Fibroblast of skin of back (primary cell): ENCODE data around the gene SLC4A11.
"Not testable (repeated sequence)": the region's sequence is repeated elsewhere in the genome, so short reads cannot be mapped to it uniquely, and the experiment has no call there.

Experiments
- DNase-seq: peaks from one replicate; pipeline ENCODE4 v3.0.0-alpha.2; 2013

Gene SLC4A11

DNA sequence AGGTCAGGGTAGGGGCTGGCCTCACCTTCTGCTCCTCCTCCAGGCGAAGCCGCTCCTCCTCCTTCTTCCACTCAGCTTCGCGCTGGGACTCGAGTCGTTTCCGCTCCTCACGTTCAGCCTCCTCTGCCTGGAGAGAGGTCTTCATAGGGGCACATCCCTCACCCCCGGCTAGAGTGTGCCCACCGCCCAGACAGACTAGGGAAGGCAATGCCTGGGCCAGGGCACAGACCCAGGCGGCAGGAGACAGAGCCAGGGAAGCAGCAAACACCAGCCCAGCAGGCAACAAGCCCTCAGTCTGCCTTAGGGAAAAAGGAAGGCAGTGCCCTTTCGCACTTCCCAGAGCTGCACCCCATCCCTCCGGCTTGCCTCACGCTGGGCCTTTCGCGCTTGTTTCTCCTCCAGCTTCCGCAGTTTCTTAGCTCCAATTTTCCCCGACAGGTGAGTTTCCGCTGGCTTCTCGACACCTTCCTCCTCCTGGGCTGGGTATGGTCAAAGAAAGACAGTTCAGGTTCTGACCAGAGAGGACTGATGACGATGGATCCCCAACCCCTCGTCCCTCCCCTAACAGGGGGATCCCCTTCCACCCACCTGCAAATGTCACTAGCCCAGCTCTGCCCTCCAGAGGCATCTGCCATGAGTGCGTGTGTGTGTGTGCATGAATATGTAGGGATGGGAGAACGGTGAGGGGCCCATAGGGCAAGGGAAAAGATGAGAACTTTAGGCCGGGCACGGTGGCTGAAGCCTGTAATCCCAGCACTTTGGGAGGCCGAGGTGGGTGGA lies 38.8 kb downstream of the SLC4A11 start:
- no peak for DNase-seq

DNA sequence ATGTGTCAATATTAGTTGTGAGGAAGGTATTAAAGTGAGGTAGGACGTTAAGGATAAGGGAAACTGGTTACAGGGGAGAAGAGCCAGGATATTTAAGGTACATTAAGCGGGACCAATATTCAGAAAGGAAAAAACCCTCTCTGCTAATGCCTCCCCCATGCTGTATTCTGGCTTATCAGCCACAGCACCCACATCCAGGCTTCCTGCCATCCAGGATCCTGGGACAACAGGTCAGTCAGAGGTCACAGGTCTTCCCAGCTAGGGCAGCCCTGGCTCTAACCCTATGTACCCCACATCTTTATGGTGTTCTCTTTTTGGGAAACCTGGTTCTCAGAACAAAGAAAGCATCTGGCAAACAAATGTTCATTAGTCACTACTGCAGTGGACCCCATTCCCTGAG lies 39.8 kb downstream of the SLC4A11 start:
- DNase-seq, result no peak

DNA sequence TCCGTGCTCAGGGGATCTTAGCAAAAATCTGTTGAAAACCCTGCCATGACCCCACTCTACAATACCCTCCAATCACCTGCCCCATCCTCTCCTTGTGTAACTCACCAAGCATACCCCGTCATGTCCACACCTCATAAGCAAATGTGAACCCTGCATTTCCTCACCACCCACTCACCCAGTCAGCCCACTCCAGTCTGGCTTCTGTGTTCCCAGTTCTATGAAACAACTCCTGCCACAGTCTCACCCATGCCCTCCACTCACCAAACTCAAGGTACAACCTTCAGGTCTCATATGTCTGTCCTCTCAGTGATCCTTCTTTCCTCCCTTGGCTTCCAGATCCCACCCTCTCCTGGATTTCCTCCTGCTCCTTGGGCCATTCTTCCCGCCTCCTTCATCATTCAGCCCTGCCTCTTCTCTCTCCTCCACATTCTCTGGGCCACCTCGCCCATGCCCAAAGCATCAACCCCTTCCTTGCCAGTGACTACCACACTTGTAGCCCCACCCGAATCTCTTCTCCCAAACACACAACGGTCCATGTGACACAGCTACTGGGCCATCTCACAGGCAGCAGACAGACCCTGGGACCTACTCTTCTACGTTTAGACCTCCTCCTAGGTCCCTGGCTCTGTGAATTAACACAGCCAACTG lies 43.3 kb downstream of the SLC4A11 start:
- no peak for DNase-seq

DNA sequence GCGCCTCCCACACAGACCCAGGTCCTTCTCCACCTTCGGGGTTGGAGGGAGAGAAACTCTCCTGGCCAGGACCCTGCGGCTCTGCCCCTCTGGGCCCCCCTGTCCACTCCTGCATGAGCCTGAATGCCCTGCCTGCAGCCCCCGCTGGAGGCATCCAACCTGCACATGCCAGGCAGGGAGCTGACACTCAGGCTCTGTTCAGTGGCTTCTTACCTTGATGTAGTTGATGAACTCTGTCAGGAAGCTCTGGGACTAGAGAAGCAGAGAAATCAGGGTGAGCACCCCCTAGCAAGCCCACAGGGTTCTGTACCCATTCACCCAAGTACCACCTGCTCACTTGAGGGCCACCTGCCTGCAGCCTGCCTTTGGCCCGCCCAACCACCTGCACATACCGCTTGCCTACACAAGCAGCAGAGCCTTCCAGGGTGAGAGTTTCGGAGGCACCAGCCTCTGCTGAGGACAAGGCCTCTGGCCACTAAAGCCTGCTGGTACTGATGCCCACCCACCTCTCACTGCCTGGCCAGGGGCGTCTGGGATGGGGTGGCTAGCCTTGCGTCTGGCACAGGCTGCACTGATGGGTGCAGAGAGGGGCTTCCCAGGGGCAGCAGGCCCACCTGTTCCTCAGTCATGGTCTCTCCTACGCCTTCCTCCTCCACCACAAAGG lies 44.2 kb downstream of the SLC4A11 start:
- no peak for DNase-seq

DNA sequence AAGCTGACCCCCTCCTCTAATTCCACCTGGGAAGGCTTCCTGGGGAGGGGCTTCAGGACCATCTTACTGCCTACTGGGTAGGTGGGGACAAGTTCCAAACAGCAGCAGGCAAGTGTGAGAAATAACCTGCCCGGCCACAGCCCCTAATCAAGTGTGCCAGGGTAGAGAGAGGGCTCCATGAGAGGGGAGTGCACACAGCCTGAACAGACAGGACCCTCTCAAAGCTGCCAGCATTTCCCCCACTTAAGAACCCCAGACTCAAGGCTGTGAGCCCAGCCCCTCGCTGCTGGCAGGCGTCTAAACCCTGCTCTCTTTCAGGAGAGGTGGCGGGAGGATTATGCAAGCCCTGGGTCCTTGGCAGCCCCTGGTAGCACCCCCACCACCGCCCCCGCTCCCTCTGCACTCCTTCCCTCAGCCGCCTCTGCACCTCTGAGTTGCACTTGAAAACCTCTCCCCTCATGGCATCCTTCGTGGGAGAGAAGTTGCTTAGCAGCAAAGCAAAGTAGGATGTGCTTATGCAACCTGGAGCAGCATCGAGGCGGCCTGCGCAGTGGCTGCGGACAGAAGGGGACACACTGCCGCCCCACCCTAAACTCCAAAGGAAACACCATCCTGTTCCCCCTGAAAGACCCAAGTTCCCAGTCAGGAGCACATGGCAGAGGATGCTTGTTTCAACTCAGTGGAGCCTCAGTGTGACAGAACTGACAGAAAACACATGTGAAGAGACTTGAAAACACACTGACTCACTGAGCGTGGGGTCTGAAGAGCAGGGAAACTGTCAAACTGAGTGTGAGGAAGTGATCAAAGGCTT lies 45.0 kb downstream of the SLC4A11 start:
- no peak for DNase-seq

DNA sequence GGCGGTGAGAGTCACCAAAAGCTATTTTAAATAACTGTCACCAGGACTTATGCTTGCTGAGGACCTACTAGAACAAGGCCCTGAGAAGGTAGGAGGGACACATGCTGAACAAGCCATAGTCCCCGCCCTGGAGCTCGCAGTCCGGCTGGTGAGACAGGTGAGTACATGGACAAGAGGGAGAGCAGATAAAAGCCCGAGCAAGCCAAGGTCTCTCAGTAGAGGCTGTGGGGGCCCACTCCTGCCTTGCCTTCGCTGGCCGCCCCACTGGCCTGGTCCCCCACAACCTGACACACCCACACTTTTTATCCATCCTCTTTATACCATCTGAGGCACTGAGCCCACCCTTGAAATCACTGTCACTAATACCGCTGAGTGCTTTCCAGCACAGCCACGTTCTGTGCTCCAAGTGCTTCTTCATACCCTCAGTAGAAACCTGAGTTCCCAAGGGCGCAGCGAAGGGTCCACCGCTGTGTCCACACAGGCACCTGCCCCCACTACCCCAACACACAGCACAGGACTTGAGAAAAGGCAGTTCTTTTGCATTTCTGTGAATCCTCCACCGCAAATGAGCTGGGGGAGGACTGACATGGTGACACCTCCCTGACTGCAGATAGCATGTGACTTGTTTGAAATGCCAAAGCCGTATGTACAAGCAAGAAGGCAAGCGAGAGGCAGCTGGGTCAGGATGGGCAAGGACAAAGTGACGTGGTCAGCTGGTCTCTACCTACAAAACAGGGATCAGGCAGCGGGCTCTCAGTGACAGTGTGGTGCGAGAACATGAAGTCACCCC lies 46.6 kb downstream of the SLC4A11 start:
- DNase-seq, result no peak

DNA sequence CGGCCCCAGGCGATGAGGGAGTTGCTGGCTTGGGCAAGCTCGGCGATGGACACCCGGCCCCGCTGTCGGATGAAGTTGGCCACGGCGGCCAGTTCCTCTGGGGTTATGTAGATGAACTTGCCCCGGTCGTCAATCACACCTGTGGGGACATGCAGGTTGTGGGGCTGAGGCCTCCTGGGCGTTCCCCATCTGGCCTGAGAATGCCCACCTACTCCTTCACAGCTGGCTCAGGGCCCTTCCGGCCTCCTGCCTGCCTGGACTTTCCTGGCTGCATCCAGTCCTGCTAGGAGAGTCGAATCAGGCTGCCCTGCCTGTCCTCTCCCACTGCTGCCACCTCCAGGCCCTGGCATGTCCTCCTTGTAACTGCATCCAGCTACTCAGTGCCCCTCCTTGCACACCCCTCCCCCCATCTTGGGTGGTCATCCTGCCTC lies 48.3 kb downstream of the SLC4A11 start:
- no peak for DNase-seq

DNA sequence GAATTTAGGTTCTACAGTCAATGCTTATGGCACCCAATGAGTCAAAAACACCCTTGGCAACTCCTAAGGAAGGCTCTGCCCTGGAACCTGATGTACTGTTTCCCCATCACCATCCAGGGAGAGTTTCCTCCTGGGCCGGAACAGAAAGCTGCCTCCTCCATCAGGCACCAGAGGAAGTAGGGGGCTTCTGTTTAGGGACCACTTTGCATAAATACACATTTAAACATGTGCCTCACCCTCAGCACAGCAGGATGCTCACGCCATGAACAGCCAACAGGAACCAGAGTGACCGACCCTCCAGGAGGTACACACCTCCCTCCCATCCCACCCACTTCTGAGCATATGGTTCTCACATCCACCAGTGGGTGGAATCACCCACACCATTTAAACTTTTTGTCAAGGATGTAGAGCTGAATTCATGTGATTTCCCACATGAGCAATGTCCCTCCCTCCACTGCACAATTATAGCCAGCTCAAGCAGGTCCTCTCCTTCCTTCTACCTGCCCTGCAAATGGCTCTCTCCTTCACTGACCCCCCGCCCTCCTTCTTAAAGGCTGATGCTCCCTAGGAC lies 49.3 kb downstream of the SLC4A11 start:
- no peak for DNase-seq

DNA sequence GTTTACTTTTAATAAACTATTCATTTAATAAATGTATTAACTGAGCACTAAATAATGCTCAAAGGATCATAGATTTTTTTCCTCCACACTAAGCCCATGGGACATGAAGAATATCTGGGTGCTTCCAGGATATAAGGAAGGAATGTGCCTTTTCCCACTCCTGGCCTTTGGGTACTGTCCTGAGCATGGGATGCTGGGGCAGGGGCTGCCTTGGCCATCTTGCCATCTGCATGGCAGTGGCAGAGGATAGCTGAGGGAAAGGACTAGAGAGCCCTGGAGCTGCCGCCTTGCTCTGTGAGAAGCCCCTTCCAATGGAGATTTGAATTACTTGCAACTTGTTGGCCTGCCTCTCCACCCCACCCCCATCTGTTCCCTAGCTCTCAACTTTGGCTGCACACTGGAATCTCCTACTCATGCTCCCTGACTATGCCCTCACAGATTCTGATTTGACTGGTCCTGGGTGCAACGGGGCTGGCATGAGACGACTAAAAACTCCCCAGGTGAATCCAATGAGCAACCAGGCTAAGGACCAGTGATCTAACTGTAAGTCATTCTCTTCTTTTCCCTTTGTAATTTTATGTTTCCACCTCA lies 50.1 kb downstream of the SLC4A11 start:
- DNase-seq, result no peak

DNA sequence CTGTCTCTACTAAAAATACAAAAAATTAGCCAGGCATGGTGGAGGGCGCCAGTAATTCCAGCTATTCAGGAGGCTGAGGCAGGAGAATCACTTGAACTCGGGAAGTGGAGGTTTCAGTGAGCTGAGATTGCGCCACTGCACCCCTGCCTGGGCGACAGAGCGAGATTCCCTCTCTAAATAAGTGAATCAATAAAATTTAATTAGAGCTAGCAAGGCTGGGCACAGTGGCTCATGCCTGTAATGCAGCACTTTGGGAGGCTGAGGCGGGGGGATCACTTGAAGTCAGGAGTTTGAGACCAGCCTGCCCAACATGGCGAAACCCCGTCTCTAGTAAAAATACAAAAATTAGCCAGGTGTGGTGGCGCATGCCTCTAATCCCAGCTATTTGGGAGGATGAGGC lies 51.1 kb downstream of the SLC4A11 start:
- DNase-seq, result not testable (repeated sequence)

DNA sequence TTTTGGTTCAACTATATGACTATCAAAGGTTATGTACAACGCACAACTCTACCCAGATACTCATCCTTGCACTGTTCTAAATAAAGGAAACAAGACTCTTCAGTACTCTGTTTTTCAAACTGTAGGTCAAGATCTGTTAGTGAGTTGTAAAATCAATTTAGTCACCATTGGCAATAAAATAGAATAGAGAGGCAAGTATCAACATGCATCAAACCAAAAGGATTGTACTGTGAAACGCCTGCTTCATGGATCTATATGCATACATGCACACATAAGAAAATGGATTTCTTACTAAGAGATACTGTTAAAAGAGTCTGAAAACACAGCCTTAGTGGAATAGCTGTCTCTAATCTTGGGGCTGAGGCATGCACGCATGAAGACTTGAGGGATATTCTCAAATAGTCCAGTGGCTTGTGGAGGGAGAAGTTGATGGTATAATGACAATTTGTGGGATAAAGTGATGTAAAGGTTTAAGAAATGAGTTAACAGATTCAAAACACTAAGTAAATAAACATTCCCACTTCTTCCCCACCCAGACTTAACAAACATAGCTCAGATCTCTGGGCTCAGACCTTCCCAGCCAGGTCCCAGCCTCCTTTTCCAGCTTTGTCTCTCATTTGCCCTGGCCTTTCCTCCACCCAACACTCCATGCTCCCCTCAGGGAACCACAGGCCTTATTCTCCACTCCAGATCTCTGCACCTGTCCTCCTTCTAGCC lies 54.9 kb downstream of the SLC4A11 start:
- no peak for DNase-seq

DNA sequence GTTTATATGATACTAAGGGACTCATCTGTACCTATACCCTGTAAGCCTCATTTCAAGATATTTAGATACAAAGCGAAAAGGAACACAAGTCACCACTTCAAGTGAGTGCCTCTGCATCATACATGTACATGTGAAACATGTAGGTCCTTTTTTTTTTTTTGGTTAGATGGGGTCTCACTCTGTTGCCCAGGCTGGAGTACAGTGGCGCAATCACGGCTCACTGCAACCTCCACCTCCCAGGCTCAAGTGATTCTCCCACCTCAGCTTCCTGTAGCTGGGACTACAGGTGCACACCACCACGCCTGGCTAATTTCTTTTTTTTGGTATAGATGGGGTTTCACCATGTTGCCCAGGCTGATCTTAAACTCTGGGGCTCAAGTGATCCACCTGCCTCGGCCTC lies 56.6 kb downstream of the SLC4A11 start:
- DNase-seq, result not testable (repeated sequence)

DNA sequence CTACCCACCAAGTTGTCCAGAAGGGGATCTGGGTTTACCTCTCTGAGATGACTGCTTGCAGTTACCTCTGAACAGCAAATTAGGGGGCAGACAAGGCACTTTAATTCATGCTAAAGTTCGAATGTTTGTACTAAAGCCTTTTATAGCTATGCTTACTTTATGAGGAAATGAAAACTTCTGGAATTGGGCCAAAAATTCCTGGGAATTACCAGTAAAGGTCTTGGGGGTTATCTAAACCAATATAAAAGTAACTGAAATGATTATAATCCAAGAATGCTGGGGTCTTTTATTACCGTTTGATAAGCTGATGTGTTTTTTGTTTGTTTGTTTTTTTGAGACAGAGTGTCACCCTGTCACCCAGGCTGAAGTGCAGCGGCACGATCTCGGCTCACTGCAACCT lies 57.7 kb downstream of the SLC4A11 start:
- no peak for DNase-seq

DNA sequence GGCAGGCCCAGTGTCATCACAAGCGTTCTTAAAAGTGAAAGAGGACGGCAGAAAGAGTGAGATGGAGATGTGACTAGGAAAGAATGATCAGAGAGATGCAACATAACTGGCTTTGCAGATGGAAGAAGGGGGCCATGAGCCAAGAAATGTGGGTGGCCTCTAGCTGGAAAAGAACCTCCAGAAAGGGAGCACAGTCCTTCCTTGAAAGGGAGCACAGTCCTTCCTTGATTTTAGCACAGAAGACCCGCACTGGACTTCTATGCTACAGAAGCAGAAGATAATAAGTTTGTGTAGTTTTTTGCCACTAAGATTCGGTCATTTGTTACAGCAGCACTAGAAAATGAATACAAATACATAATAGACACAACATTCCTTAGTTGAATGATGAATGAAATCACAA lies 58.7 kb downstream of the SLC4A11 start:
- DNase-seq, result no peak

DNA sequence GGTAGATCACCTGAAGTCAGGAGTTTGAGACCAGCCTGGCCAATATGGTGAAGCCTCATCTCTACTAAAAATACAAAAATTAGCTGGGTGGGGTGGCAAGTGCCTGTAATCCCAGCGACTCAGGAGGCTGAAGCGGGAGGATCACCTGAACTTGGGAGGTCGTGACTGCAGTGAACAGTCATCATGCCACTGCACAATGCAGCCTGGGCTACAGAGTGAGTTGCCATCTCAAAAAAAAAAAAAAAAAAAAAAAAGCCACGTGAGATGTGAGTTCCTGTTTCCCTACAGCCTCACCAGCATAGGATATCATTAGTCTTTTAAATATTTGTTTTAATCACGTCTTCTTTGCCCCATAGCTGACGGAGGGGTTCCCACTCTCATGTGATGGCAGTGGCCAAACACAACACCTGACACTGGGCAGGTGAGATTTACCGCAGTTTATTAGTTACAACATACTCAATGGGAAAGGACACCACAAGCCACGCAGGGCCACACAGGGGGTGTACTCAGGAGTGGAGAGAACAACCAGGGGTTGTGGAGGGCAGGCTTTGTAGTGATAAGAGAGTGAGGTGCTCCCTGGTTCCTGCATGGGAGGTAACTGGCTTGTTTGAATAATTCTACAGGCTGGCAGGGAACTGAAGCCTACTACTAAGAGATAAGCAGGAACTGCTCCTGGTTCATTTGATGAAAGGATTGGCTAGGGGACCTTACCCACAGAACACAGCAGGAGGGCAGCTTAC lies 61.1 kb downstream of the SLC4A11 start:
- no peak for DNase-seq
